GM19351 (cell line): ENCODE measurements around the gene GPR37.

Source experiments
- ATAC-seq: cut with Tn5 transposase; IDR thresholded peaks from one replicate; pipeline ENCODE4 v1.9.1; 2021; ENCODE audit warnings: mild to moderate bottlenecking, moderate library complexity; ENCODE audit not compliant: unreplicated experiment

The GPR37 gene

GRCh38 chr7:124737760-124738300 is 27.8 kb downstream of the GPR37 start:
- no peak for ATAC-seq

GRCh38 chr7:124728610-124729009 is 37.0 kb downstream of the GPR37 start:
- no peak for ATAC-seq

DNA sequence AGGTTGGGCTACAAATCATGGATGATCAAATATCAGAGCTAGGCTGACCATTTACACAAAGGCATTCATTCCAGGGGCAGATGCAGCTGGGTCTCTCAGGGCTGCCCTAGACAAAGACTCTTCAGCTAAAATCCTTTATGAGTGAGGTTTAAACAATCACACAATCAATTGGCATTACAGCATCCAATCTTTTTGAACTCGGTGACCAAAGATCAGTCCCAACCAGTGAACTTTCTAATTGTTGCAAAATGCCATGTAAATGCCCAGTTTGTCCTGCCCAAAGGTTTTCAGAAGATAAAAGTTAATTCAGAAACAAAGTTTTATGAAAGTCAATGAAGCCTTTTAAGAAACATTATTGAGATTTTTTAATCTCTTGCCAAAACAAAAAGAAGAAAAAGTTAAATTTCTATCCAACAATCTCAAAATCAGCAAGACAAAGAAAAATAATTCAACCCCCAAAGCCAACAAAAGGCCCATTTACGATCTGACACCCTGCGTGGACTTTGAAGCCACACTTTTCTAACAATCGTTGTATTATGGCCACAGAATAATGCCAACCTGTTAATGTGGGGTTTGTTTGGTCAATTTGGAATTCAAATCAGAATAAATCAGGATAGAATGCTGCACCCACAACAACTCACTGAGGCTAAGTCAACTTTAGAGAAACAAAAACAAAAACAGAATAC is 40.9 kb downstream of the GPR37 start:
- ATAC-seq: no peak

GRCh38 chr7:124724079-124724478 is 41.5 kb downstream of the GPR37 start:
- no peak for ATAC-seq

GRCh38 chr7:124723012-124723411 is 42.6 kb downstream of the GPR37 start:
- no peak for ATAC-seq

DNA sequence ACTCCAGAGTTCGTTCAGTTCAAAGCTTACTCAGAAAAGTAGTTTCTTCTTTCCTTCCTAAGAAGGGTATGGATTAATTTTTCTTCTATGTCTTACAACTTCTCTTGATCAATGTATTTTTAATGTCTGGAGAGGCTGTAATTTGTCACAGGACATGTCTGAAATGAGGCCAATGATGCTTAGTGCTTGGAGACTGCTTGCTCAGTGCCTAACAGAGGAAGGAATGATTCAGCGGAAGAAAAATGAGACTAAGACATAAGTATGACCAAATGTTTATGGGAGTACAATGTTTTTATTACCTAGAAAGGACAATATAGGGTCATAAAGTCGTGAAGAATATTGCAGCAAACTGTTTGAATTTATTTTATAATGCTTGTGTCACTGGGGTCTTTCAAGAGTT is 43.3 kb downstream of the GPR37 start:
- no peak for ATAC-seq

DNA sequence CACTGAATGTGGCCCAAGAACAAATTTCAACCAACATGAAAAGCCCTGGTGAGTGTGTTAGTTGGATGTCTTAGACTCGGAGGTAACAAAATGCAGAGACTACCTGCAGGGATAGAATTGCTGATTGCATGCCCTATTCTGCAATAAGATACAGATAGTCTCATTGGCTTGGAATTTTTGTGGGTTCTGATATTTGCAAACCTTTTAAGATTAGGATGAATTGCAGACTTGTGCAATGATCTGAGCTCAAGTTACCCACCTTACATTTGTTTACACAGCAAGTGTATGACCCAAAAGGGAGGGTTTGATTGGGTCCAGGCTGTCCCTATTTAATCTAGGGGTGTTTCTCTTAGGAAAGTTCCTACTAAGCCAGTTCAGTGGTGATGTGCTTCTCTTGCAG is 45.4 kb downstream of the GPR37 start:
- no peak for ATAC-seq

DNA sequence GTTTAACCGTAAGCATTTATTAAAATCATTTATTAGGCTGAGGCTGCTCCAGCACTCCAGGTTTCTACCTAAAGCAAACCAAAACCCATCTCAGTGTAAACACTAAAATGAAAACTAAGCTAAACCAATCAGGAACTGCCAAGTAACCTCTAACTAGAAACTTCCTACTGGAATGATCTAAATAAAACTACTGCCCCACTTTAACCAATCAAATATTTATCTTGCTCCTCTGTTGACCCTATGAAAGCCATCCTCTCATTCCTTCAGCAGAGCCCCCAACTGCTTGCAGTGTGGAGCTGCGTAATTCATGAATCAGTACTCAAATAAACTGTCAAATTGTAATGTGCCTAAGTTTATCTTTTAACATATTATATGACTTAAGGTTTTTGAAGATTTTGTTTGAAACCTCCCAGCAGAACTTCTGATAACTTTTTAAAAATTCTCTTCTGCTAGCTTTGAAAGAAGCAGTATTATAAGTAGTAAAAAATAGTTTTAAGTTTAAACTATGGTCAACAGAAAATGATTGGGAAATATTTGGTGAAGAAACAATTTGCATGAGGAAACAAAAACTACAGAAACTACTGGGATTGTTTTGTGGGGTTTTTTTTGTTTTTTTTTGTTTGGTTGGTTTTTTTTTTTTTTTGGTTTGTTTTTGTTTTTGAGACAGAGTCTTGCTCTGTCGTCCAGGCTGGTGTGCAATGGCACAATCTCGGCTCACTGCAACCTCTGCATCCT is 47.4 kb downstream of the GPR37 start:
- no peak for ATAC-seq

GRCh38 chr7:124716894-124717293 is 48.7 kb downstream of the GPR37 start:
- ATAC-seq: no peak

DNA sequence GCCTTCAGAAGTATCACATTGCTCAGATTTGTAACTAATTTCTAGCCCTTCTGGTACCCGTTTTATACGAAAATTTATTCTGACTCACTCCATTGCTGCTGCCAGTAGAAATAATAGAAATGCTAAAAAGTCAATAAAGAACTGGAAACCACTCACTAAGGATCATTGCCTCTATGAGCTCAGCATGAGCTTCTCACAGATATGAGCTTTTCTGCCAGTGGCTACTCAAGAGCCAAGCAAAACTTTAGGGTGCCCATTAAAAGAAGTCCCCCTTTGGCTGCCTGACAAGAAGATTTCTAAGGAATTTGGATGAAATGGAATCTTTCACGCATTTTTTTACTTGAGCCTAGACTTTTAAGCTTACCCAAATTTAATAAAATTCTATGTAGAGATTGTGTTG is 52.5 kb downstream of the GPR37 start:
- ATAC-seq: no peak

DNA sequence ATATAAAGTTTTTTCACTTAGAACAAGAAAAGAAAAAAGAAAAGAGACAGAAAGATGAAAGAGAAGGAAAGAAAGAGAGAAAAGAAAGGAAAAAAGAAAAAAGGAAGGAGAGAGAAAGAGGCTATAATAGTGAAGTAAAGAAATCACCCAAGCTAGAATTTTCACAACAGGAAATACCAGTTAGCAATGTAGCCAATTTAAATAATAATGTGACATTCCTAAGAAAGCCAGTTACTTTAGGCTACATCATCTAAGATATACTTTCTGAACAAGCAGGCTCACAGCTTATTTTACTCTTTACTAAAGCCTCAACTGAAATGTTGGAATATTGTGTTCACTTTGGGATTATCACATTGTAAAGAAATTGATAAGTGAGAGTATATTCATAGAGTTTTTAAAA is 53.6 kb downstream of the GPR37 start:
- ATAC-seq: no peak

- ATAC-seq: no peak
Observed at GRCh38 chr7:124702385-124702784, 63.2 kb downstream of the GPR37 start.

DNA sequence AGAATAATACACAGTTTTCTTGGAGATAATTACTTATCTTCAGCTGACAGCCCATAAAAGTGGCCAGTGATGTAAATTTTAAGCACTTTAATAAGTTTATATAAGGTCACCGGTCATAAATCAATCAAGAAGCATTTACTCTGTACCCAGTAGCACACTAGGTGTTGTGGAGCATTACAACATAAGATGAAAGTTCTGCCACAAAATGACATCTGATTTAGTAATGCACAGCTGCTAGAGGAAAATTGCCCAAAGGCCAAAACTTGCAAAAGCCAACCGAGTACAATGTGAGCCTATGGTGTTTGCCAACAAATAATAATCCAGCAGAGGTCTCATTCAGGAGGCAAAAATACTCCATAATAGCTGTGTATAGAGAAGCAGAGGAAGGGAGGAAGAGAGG is 63.6 kb downstream of the GPR37 start:
- ATAC-seq: no peak

DNA sequence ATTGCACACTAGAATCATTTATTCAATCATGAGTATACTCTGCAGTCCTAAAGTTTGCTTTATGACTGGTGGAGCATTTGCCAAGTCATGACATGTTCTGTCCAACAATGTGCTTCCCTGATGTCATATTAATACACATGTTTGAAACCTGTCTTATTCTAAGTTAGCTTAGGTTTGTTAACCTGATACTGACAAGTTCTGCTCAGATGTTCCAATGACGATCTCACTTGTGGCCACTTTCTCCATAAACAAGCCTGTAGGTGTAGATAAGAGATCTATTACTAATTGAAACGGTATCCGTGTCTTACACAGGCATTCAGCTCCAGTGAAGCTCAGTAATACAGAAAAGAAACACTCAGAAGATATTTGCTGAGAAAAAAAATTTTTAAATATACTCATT is 64.9 kb downstream of the GPR37 start:
- no peak for ATAC-seq

- no peak for ATAC-seq
Observed at GRCh38 chr7:124698964-124699363, 66.6 kb downstream of the GPR37 start.

GRCh38 chr7:124697746-124698145 is 67.8 kb downstream of the GPR37 start:
- ATAC-seq: no peak
